ENCODE results near the gene EIF4ENIF1. TPM values are rescaled to one million over a fixed set of nuclear protein-coding genes. Genes with fewer than 3 reads are reported as not detected.

EIF4ENIF1 gene
- total RNA-seq, 2 donors from 2014 or later, result 34.5 to 37.1 TPM

DNA sequence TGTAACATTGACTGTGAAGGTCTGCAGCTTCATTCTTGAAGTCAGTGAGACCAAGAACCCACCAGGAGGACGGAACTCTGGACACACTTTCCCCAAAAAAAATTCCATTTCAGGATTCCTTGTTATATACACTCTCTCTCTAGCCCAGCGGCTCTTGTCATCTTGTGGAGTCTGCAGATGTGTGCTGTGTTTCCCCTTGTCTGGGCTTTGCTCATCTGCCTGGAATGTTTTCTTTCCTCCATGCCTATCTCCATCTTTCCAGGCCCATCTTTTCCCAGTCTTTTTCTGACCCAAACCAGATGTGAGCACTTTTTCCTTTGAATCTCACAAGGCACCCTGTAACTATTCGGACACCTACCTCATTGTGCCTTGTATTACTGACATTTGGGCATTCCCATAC is 95.3 kb downstream of the EIF4ENIF1 start:
- H3K4me3 ChIP-seq (ENCODE audit: low read length), result no peak overlapping the region
- H3K36me3 ChIP-seq (ENCODE audit: control insufficient read depth, insufficient read depth, low read length), result no peaks in the 10 kb centered on the region
- no peak overlapping the region for H3K27ac ChIP-seq (ENCODE audit: low read depth, low read length)
- H3K4me1 Mint-ChIP-seq, result peaks cover 4% of the 10 kb centered on the region
- no peak overlapping the region for H3K4me3 Mint-ChIP-seq
- no peak overlapping the region for H3K9ac ChIP-seq (ENCODE audit: extremely low read depth, low read length, poor library complexity, severe bottlenecking)
- WGBS, 2 experiments (ENCODE audit: insufficient coverage in 1 of 2, insufficient read length in 1 of 2), result 84 to 89% methylated on average over 3 of the region's 3 CpGs
- no peaks in the 10 kb centered on the region for H3K4me1 ChIP-seq (ENCODE audit: control insufficient read depth, insufficient read depth, low read length)
- no peaks in the 10 kb centered on the region for H3K9me3 ChIP-seq (ENCODE audit: control insufficient read depth, low read length)
- no peaks in the 10 kb centered on the region for H3K27me3 ChIP-seq (ENCODE audit: control insufficient read depth, insufficient read depth, low read length, poor library complexity, severe bottlenecking)
- no peaks in the 10 kb centered on the region for H3K27me3 Mint-ChIP-seq (ENCODE audit: insufficient read depth)
- peaks cover 1% of the 10 kb centered on the region for H3K36me3 Mint-ChIP-seq (ENCODE audit: low read depth)
- H3K9me3 Mint-ChIP-seq, result peaks cover 4% of the 10 kb centered on the region
- no peak overlapping the region for H3K27ac Mint-ChIP-seq
- no peak for TF ChIP-seq CTCF (conservative IDR thresholded peaks at IDR 0.05)
- no peak for DNase-seq

GRCh38 chr22:31393893-31394292 is 95.7 kb downstream of the EIF4ENIF1 start:
- H3K27ac Mint-ChIP-seq, result no peak overlapping the region
- Histone ChIP-seq H3K36me3 (ENCODE audit: control insufficient read depth, insufficient read depth, low read length) (no peaks in the 10 kb centered on the region), H3K27ac (ENCODE audit: low read depth, low read length) (no peak overlapping the region), H3K4me3 (ENCODE audit: low read length) (no peak overlapping the region), H3K4me1 (ENCODE audit: control insufficient read depth, insufficient read depth, low read length) (no peaks in the 10 kb centered on the region), H3K27me3 (ENCODE audit: control insufficient read depth, insufficient read depth, low read length, poor library complexity, severe bottlenecking) (no peaks in the 10 kb centered on the region), H3K9ac (ENCODE audit: extremely low read depth, low read length, poor library complexity, severe bottlenecking) (no peak overlapping the region), H3K9me3 (ENCODE audit: control insufficient read depth, low read length) (no peaks in the 10 kb centered on the region)
- H3K27me3 Mint-ChIP-seq (ENCODE audit: insufficient read depth), result no peaks in the 10 kb centered on the region
- H3K4me3 Mint-ChIP-seq, result no peak overlapping the region
- no peak for TF ChIP-seq CTCF (conservative IDR thresholded peaks at IDR 0.05)
- peaks cover 2% of the 10 kb centered on the region for H3K4me1 Mint-ChIP-seq
- H3K9me3 Mint-ChIP-seq, result peaks cover 4% of the 10 kb centered on the region
- peaks cover 1% of the 10 kb centered on the region for H3K36me3 Mint-ChIP-seq (ENCODE audit: low read depth)
- DNase-seq, result no peak
- 92 to 100% methylated on average over 2 of the region's 2 CpGs for WGBS, 2 experiments (ENCODE audit: insufficient coverage in 1 of 2, insufficient read length in 1 of 2)

Other genes starting within 250 kb of the EIF4ENIF1 start
- gene PIK3IP1, start 197.4 kb downstream of the EIF4ENIF1 start, total RNA-seq, result 1 to 10 TPM; 2.0 to 3.5 TPM
- 10 to 100 TPM; 49.2 to 57.1 TPM for gene PATZ1, start 143.5 kb downstream of the EIF4ENIF1 start, total RNA-seq
- 10 to 100 TPM; 79.9 to 93.5 TPM for gene DRG1, start 90.2 kb downstream of the EIF4ENIF1 start, total RNA-seq
- 10 to 100 TPM; 42.0 to 52.6 TPM for gene SFI1, start 6.7 kb upstream of the EIF4ENIF1 start, total RNA-seq
- 10 to 100 TPM; 39.1 to 43.4 TPM for gene PISD, start 172.4 kb upstream of the EIF4ENIF1 start, total RNA-seq

Measured in endodermal cell (in vitro differentiated cells).